PC-3 (cell line): ENCODE measurements around the gene GATA2. TPM values are rescaled to one million over a fixed set of nuclear protein-coding genes. Genes with fewer than 3 reads are reported as not detected.

Experiments
- ATAC-seq: fragments of 200-7000 bp; cut with Tn5 transposase; 2 replicates; pipeline ENCODE4 v1.9.1; 2020; ENCODE audit warnings: mild to moderate bottlenecking, moderate library complexity
- BruUV-seq: library from RNA; stranded (reverse); fragments of 400-500 nt; replicated peaks from 2 replicates; lab custom pipeline; 2021; lab: Mats Ljungman, UMichigan
- CTCF ChIA-PET: fragments of 300-600 bp; sonication (Branson Sonifier 250); formaldehyde crosslinking; loops from one replicate; lab custom pipeline; 2022; ENCODE audit warnings: antibody characterized with exemption; lab: Charles Lee
- POLR2A ChIA-PET: fragments of 300-600 bp; sonication (Branson Sonifier 250); formaldehyde crosslinking; loops from one replicate; lab custom pipeline; 2022; ENCODE audit warnings: antibody characterized with exemption; ENCODE audit not compliant: unreplicated experiment; lab: Charles Lee
- DNase-seq: peaks from one replicate; pipeline ENCODE4 v3.0.0-alpha.2; 2015
- H2AFZ ChIP-seq: fragments of 300-600 bp; sonication (generic); 2 replicates; pipeline ENCODE4 v1.6.0; 2016; ENCODE audit warnings: antibody characterized with exemption, low read length
- H3F3A ChIP-seq: fragments of 300-600 bp; sonication (generic); one replicate; pipeline ENCODE4 v1.6.0; 2017; ENCODE audit warnings: antibody characterized with exemption, low read length, control low read depth, mild to moderate bottlenecking; ENCODE audit not compliant: unreplicated experiment
- H3K27ac ChIP-seq: fragments of 300-600 bp; sonication (generic); 2 replicates; pipeline ENCODE4 v1.5.1; 2016; ENCODE audit warnings: mild to moderate bottlenecking, low read length
- H3K27me3 ChIP-seq: fragments of 300-600 bp; sonication (generic); 2 replicates; pipeline ENCODE4 v1.6.1; 2016; ENCODE audit warnings: low read length, mixed read lengths
- H3K36me3 ChIP-seq: fragments of 300-600 bp; sonication (generic); 2 replicates; pipeline ENCODE4 v1.6.1; 2016; ENCODE audit warnings: low read depth, mixed run types, low read length, mixed read lengths
- H3K4me1 ChIP-seq: fragments of 300-600 bp; sonication (generic); 2 replicates; pipeline ENCODE4 v1.5.1; 2016; ENCODE audit warnings: low read length; ENCODE audit not compliant: insufficient read depth
- H3K4me2 ChIP-seq: fragments of 300-600 bp; sonication (generic); 2 replicates; pipeline ENCODE4 v1.6.0; 2016; ENCODE audit warnings: low read length
- H3K4me3 ChIP-seq: fragments of 300-600 bp; sonication (generic); 2 replicates; pipeline ENCODE4 v1.5.1; 2016; ENCODE audit warnings: mild to moderate bottlenecking, low read length, mixed read lengths
- H3K79me2 ChIP-seq: fragments of 300-600 bp; sonication (generic); 2 replicates; pipeline ENCODE4 v1.6.1; 2017; ENCODE audit warnings: low read length, mixed read lengths
- H3K9ac ChIP-seq: fragments of 300-600 bp; sonication (generic); 2 replicates; pipeline ENCODE4 v1.6.0; 2016; ENCODE audit warnings: mild to moderate bottlenecking, low read length
- H3K9me2 ChIP-seq: fragments of 300-600 bp; sonication (generic); replicated peaks from 2 replicates; pipeline ENCODE4 v1.6.1; 2016; ENCODE audit warnings: mixed run types, low read length, mixed read lengths
- H3K9me3 ChIP-seq: fragments of 300-600 bp; sonication (generic); 2 replicates; pipeline ENCODE4 v1.6.1; 2016; ENCODE audit warnings: low read length, mixed read lengths
- H4K20me1 ChIP-seq: fragments of 300-600 bp; sonication (generic); 2 replicates; pipeline ENCODE4 v1.6.1; 2016; ENCODE audit warnings: low read length, mixed read lengths
- EZH2 ChIP-seq: fragments of 300-600 bp; sonication (generic); IDR thresholded peaks from one replicate; pipeline ENCODE4 v1.6.1; 2017; ENCODE audit warnings: antibody characterized with exemption, mild to moderate bottlenecking, low read length; ENCODE audit not compliant: unreplicated experiment
- EZH2phosphoT487 ChIP-seq: fragments of 300-600 bp; sonication (generic); IDR thresholded peaks from 2 replicates; pipeline ENCODE4 v1.6.1; 2018; ENCODE audit warnings: mild to moderate bottlenecking, antibody characterized with exemption, low read length, borderline replicate concordance
- intact Hi-C: fragments of 100-400 bp; cut with micrococcal nuclease; formaldehyde crosslinking; loops from 2 replicates; pipeline ENCODE4 v1.9.0; 2023
- total RNA-seq: library from RNA; depleted of rRNA; stranded (reverse); fragments of >200 nt; gene quantifications from 2 replicates; pipeline ENCODE4 v1.2.3, GENCODE V29; 2014
- TF ChIP-seq, protein P1 (sequence below): fragments of 300-600 bp; sonication (generic); conservative IDR thresholded peaks from 2 replicates; pipeline ENCODE4 v1.5.1; 2017; ENCODE audit warnings: antibody characterized with exemption, low read depth, mild to moderate bottlenecking, low read length

GATA2 gene
- total RNA-seq, 1 experiment from 2014 or later = 32.4 TPM

GRCh38 chr3:128499724-128500275 lies 6.8 kb upstream of the GATA2 start:
- BruUV-seq = no TSS peak
- TF ChIP-seq EZH2 (no peak), EZH2phosphoT487 (no peak)
- TF ChIP-seq, protein P1, sequence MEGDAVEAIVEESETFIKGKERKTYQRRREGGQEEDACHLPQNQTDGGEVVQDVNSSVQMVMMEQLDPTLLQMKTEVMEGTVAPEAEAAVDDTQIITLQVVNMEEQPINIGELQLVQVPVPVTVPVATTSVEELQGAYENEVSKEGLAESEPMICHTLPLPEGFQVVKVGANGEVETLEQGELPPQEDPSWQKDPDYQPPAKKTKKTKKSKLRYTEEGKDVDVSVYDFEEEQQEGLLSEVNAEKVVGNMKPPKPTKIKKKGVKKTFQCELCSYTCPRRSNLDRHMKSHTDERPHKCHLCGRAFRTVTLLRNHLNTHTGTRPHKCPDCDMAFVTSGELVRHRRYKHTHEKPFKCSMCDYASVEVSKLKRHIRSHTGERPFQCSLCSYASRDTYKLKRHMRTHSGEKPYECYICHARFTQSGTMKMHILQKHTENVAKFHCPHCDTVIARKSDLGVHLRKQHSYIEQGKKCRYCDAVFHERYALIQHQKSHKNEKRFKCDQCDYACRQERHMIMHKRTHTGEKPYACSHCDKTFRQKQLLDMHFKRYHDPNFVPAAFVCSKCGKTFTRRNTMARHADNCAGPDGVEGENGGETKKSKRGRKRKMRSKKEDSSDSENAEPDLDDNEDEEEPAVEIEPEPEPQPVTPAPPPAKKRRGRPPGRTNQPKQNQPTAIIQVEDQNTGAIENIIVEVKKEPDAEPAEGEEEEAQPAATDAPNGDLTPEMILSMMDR = no peak
- DNase-seq (peak; percentile 53), ATAC-seq (no peak)
- Histone ChIP-seq H3K4me3 (no peak overlapping the region), H4K20me1 (no peaks in the 10 kb centered on the region), H3K27me3 (no peaks in the 10 kb centered on the region), H3K9me3 (no peaks in the 10 kb centered on the region), H3K4me1 (peaks cover 2% of the 10 kb centered on the region), H2AFZ (no peak overlapping the region), H3K79me2 (no peaks in the 10 kb centered on the region), H3K27ac (no peak overlapping the region), H3K9me2 (no peaks in the 10 kb centered on the region), H3K9ac (no peak overlapping the region), H3K36me3 (no peaks in the 10 kb centered on the region), H3K4me2 (no peak overlapping the region), H3F3A (no peaks in the 10 kb centered on the region)
- CTCF ChIA-PET = no interaction called here
- intact Hi-C loops = loop anchor here (5.0 to 10.0 kb wide), 3 partner anchors 85 to 402 kb away; no protein-coding TSS in a partner anchor
- POLR2A ChIA-PET = no interaction called here

DNA sequence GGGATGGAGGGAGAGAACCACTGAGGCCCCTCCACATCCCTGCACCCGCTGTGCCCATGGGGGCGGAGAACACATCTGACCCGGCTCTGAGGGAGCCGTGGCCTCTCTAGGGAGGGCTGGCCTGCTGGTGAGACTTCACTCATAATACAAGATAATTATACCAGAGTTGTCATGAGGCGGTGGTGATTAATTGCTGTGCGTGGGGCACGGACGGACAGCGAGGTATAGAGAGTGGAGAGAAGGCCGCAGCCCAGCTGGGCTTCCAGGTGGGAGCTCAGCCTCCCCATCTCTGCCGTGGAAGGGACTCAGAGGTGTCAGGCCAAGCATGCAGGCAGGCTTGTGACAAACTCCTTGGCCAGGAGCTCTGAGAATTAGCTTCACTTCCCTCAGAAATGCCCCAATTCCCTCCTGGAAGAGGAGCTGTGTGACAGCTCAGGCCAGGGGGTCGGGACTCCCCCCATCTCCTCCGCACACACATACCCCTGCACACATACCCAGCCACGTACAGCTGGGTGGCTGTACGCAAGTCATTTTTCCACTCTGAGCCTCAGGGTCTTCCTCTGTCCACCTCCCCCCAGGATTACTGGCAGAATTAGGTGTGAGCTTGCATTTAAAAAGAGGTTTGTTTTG lies 6.0 kb upstream of the GATA2 start:
- no peaks in the 10 kb centered on the region for H4K20me1 ChIP-seq
- 0 out of 2 replicates have a peak, but pooled peaks cover 3% of the 10 kb centered on the region for H3K79me2 ChIP-seq
- no peak overlapping the region for H3K9ac ChIP-seq
- no peaks in the 10 kb centered on the region for H3K9me2 ChIP-seq
- H3K4me3 ChIP-seq = no peak overlapping the region
- DNase-seq = no peak
- intact Hi-C loops = loop anchor here (5.0 kb wide), 2 partner anchors 192 to 402 kb away; no protein-coding TSS in a partner anchor
- no peaks in the 10 kb centered on the region for H3K27me3 ChIP-seq
- no peak for ATAC-seq
- no peak overlapping the region for H3K27ac ChIP-seq
- BruUV-seq = no TSS peak
- H3K36me3 ChIP-seq = no peaks in the 10 kb centered on the region
- H2AFZ ChIP-seq = no peak overlapping the region
- ChIA-PET POLR2A (no interaction called here), CTCF (no interaction called here)
- no peaks in the 10 kb centered on the region for H3F3A ChIP-seq
- no peak overlapping the region for H3K4me2 ChIP-seq
- no peaks in the 10 kb centered on the region; the same call in 1 of the 2 replicates for H3K4me1 ChIP-seq
- H3K9me3 ChIP-seq = no peaks in the 10 kb centered on the region
- TF ChIP-seq, protein P1 = no peak
- TF ChIP-seq EZH2 (no peak), EZH2phosphoT487 (no peak)

DNA sequence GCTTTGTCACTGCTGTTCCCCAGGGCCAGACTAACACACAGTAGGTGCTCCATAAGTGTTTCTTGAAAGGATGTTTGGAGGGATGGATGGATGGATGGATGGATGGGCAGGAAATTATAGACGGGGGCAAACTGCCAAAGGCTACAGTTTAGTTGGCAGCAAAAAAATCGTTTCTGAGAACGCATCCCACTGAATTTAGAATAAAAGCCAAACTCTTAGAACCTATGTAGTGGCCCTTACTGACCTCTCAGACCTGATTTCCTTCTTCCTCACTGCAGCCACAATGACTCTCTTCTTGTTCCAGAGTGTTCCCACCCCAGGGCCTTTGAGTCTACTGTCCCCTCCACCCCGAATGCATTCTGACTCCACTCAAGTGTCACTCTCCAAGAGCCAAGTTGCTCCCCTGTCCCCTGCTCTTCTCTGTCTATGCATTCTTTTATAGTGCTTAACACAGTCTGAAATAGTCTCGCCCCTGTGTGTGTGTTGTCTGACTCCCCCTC lies 5.2 kb upstream of the GATA2 start:
- ATAC-seq = no peak
- no peak for DNase-seq
- no peaks in the 10 kb centered on the region for H4K20me1 ChIP-seq
- no TSS peak for BruUV-seq
- H3K79me2 ChIP-seq = peaks cover 9% of the 10 kb centered on the region
- no peaks in the 10 kb centered on the region for H3K9me3 ChIP-seq
- CTCF ChIA-PET = no interaction called here
- H3K9me2 ChIP-seq = no peaks in the 10 kb centered on the region
- POLR2A ChIA-PET = no interaction called here
- H3K4me1 ChIP-seq = no peaks in the 10 kb centered on the region; the same call in 1 of the 2 replicates
- H3K4me2 ChIP-seq = no peak overlapping the region
- TF ChIP-seq, protein P1 = no peak
- TF ChIP-seq EZH2phosphoT487 = no peak
- H3K27ac ChIP-seq = no peak overlapping the region
- no peak overlapping the region for H3K9ac ChIP-seq
- no peaks in the 10 kb centered on the region for H3F3A ChIP-seq
- H2AFZ ChIP-seq = no peak overlapping the region
- H3K27me3 ChIP-seq = no peaks in the 10 kb centered on the region
- intact Hi-C loops = loop anchor here (5.0 kb wide), 2 partner anchors 191 to 401 kb away; no protein-coding TSS in a partner anchor
- H3K4me3 ChIP-seq = no peak overlapping the region; the same call in 1 of the 2 replicates
- no peaks in the 10 kb centered on the region for H3K36me3 ChIP-seq
